Esophagus muscularis mucosa (tissue), 4 donors: Measurements from ENCODE around the gene ID2. TPM values are rescaled to one million over a fixed set of nuclear protein-coding genes. Genes with fewer than 3 reads are reported as not detected.
A peak's percentile ranks its signal among the peaks of the same experiment; 100 is the strongest.

Source experiments
- DNase-seq: peaks from one replicate; pipeline ENCODE4 v3.0.0-alpha.2; 2017; ENCODE audit errors: extremely low spot score
- H3K27ac ChIP-seq, 4 donors: fragments of 200-600 bp; sonication (generic); replicated peaks in 1 of 4; 1 replicate in 3 of 4; 2 replicates in 1 of 4; pipeline ENCODE4 v1.5.1; 2016 to 2019; ENCODE audit warnings: mild to moderate bottlenecking in 1 of 4
- H3K27me3 ChIP-seq, 4 donors: fragments of 200-600 bp; sonication (generic); one replicate each; pipeline versions ENCODE4 v1.5.1 to v1.6.0; 2016 to 2019
- H3K36me3 ChIP-seq, 4 donors: fragments of 200-600 bp; sonication (generic); one replicate each; pipeline ENCODE4 v1.5.1; 2016 to 2019
- H3K4me1 ChIP-seq, 4 donors: fragments of 200-600 bp; sonication (generic); one replicate each; pipeline ENCODE4 v1.5.1; 2016 to 2019
- H3K4me3 ChIP-seq, 4 donors: fragments of 200-600 bp; sonication (generic); 1 replicate in 2 of 4; 2 replicates in 2 of 4; pipeline ENCODE4 v1.5.1; 2016 to 2019; ENCODE audit warnings: mild to moderate bottlenecking in 4 of 4, moderate library complexity in 1 of 4
- H3K9me3 ChIP-seq, 4 donors: fragments of 200-600 bp; sonication (generic); 1 replicate in 3 of 4; 2 replicates in 1 of 4; pipeline ENCODE4 v1.5.1; 2016 to 2019
- CTCF ChIP-seq, 3 experiments: fragments of 200-600 bp in 2 of 3; fragments of 450-650 bp in 1 of 3; sonication (generic) in 2 of 3; IDR thresholded peaks; one replicate each; pipeline ENCODE4 v1.5.1; 2017 to 2019; ENCODE audit warnings: antibody characterized with exemption in 3 of 3, mild to moderate bottlenecking in 2 of 3, moderate library complexity in 1 of 3
- EP300 ChIP-seq: sonication (generic); formaldehyde crosslinking; IDR thresholded peaks from one replicate; pipeline ENCODE4 v1.6.1; 2017; ENCODE audit warnings: antibody characterized with exemption
- POLR2A ChIP-seq: fragments of 450-650 bp; IDR thresholded peaks from one replicate; pipeline ENCODE4 v1.6.1; 2017; ENCODE audit warnings: antibody characterized with exemption, moderate library complexity, mild to moderate bottlenecking, low read depth
- POLR2AphosphoS5 ChIP-seq, 2 donors: sonication (generic); formaldehyde crosslinking; IDR thresholded peaks; one replicate each; pipeline ENCODE4 v1.6.1; 2017; ENCODE audit warnings: antibody characterized with exemption in 2 of 2
- WGBS: methylation state at CpG from one replicate; pipeline ENCODE4 v1.1.5; 2018; 5-methylcytosine and 5-hydroxymethylcytosine counted together
- intact Hi-C: fragments of 100-400 bp; cut with DNase I; formaldehyde crosslinking; loops from one replicate; pipeline ENCODE4 v1.15.1; 2023
- total RNA-seq, 4 donors: library from RNA; depleted of rRNA; stranded (reverse); fragments of >200 nt; gene quantifications; one replicate each; pipeline versions ENCODE4 v1.1.0 to v1.2.1, GENCODE V29; 2016

Gene ID2
- total RNA-seq, 4 donors from 2014 or later = 149 to 254 (median 187) TPM

- intact Hi-C loops = no loop called here
- H3K4me1 ChIP-seq = peaks cover 15 to 22% (median 17%) of the 10 kb centered on the region in 4 donors
- H3K27ac ChIP-seq = no peak overlapping the region
- H3K4me3 ChIP-seq = no peak overlapping the region
- TF ChIP-seq POLR2A (no peak), POLR2AphosphoS5 (IDR thresholded peaks at IDR 0.05) (no peak), CTCF (IDR thresholded peaks at IDR 0.05) (no peak), EP300 (no peak)
- no peaks in the 10 kb centered on the region for H3K9me3 ChIP-seq
- WGBS = 87% methylated on average over 9 of the region's 10 CpGs
- DNase-seq = no peak
- no peaks in the 10 kb centered on the region for H3K36me3 ChIP-seq
- no peaks in the 10 kb centered on the region for H3K27me3 ChIP-seq
Observed at GRCh38 chr2:8659092-8659734, 22.6 kb upstream of the ID2 start.

GRCh38 chr2:8659735-8660492, 21.9 kb upstream of the ID2 start:
- H3K36me3 ChIP-seq = no peaks in the 10 kb centered on the region
- no peaks in the 10 kb centered on the region for H3K27me3 ChIP-seq
- H3K4me3 ChIP-seq = no peak overlapping the region
- H3K27ac ChIP-seq = no peak overlapping the region
- intact Hi-C loops = loop anchor here (2.0 kb wide), 1 partner anchor 23 kb away; no protein-coding TSS in a partner anchor
- DNase-seq = no peak
- WGBS = 77% methylated on average over 17 of the region's 18 CpGs
- H3K4me1 ChIP-seq = peaks cover 15 to 22% (median 17%) of the 10 kb centered on the region in 4 donors
- no peak for TF ChIP-seq EP300
- TF ChIP-seq POLR2AphosphoS5 (IDR thresholded peaks at IDR 0.05) = no peak
- no peak for TF ChIP-seq POLR2A
- TF ChIP-seq CTCF (IDR thresholded peaks at IDR 0.05) = no peak
- H3K9me3 ChIP-seq = no peaks in the 10 kb centered on the region

- TF ChIP-seq EP300 = no peak
- TF ChIP-seq CTCF (IDR thresholded peaks at IDR 0.05) = no peak
- no peak for TF ChIP-seq POLR2A
- TF ChIP-seq POLR2AphosphoS5 (IDR thresholded peaks at IDR 0.05) = no peak
- peak overlapping the region in 1 of 4 donors; percentile 59 for H3K27ac ChIP-seq
- no peaks in the 10 kb centered on the region for H3K9me3 ChIP-seq
- intact Hi-C loops = loop anchor here (2.0 kb wide), 1 partner anchor 24 kb away; no protein-coding TSS in a partner anchor
- WGBS = 89% methylated on average over 6 of the region's 6 CpGs
- H3K4me3 ChIP-seq = no peak overlapping the region
- peaks cover 15 to 22% (median 17%) of the 10 kb centered on the region in 4 donors for H3K4me1 ChIP-seq
- DNase-seq = no peak
- H3K36me3 ChIP-seq = no peaks in the 10 kb centered on the region
- no peaks in the 10 kb centered on the region for H3K27me3 ChIP-seq
Observed at GRCh38 chr2:8661235-8661634, 20.6 kb upstream of the ID2 start.

GRCh38 chr2:8661736-8662135, 20.1 kb upstream of the ID2 start:
- no peaks in the 10 kb centered on the region for H3K36me3 ChIP-seq
- peak overlapping the region in 3 of 4 donors; percentile 23 to 59 (median 37) for H3K27ac ChIP-seq
- H3K9me3 ChIP-seq = no peaks in the 10 kb centered on the region
- no peak for DNase-seq
- H3K27me3 ChIP-seq = no peaks in the 10 kb centered on the region
- H3K4me3 ChIP-seq = no peak overlapping the region
- intact Hi-C loops = loop anchor here (2.0 kb wide), 1 partner anchor 25 kb away; no protein-coding TSS in a partner anchor
- WGBS = 63% methylated on average over 7 of the region's 7 CpGs
- TF ChIP-seq POLR2AphosphoS5 (IDR thresholded peaks at IDR 0.05) (no peak), POLR2A (no peak), CTCF (IDR thresholded peaks at IDR 0.05) (no peak), EP300 (no peak)
- H3K4me1 ChIP-seq = peaks cover 15 to 22% (median 17%) of the 10 kb centered on the region in 4 donors
